GM18858 (cell line): ENCODE measurements around the gene MACROD2.
"Not testable (repeated sequence)": the region's sequence is repeated elsewhere in the genome, so short reads cannot be mapped to it uniquely, and the experiment has no call there.

Source experiments
- ATAC-seq: cut with Tn5 transposase; IDR thresholded peaks from one replicate; pipeline ENCODE4 v1.9.1; 2021; ENCODE audit not compliant: unreplicated experiment

MACROD2 gene

DNA sequence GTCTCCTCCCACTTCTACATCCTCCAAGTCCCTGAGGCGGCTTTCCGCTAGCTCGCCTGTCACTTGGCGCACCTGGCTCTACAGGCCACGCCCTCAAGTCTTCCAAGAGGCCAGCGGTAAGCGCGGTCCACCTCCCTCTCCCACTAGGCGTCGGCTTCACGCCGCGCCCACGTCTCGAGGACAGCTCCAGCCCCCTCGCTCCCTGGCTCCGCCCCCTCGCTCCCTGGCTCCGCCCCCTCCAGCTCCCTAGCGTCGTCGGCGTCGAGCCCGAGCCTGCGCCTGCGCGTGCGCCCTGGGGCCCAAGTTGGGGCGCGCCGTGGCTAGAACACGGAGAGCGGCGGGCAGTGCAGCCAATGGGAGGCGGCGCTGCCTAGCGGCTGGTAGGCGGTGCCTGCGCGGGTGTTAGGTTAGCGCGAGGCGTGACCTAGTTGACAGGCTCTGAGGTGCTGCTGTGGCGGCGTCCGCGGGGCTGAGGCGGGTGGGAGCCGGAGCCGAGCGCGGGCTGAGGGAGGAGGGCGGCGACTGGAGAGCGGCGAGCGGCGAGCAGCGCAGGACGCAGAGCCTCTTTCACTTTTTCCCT lies at the start of gene MACROD2:
TSS of gene MACROD2 (plus strand) at position 431 of the 580 bp plus-strand sequence.
- ATAC-seq: no peak

DNA sequence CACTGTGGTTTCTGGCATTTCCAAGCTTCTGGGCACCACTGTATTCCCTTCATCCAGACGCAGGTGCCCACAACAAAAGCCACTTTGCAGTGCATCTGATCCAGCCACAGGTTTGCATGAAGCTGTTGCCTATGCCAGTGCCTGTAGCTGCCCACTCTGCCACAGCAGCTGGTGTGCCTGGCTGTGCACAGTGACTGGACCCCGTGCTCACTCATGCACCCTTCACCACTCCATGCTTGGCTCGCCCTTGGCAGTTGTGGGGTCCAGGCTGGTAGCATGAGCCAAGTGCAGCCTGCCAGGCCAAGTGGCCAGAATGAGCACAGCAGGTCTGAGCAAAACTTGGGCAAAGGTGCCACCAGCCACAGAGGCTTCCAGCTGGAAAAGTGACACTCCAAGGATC lies 47.6 kb upstream of the MACROD2 start:
- no peak for ATAC-seq

DNA sequence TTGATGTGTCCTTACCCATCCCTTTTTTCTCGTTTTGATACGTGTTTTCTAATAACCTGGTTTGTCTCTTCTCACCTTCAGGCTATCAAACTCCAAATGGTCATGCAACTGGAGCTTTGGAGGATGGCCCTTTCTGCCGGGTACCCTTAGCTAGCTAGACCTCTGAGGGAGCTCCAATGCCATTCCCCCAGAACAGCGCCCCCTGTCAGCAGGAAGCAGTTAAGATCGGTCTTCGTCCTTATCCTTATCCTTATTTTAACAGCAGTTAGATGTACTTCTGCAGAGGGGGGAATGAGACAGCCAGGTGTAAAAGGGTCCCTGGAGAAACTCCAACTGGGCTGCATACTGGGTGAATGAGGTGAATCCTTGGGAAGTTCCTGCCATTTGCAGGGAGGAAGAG lies 42.1 kb upstream of the MACROD2 start:
- ATAC-seq: no peak

DNA sequence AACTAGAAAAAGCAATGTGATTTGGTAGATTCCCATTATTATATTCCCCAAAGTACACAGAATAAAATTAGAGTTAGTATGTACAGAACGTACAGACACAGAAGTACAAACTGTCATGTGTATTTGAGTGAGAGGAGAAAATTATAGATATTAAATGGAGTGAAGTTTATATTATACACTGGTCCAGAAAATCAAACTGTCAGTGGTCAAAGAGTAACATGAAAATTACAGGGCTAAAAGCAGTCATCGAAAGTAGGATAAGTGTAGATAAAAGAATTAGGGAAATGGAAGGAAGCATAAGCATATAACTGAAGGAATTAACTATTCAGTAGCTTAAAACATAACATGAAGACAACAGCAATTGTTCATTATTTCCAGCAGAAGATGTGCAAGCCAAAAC lies 35.2 kb upstream of the MACROD2 start:
- ATAC-seq: no peak

DNA sequence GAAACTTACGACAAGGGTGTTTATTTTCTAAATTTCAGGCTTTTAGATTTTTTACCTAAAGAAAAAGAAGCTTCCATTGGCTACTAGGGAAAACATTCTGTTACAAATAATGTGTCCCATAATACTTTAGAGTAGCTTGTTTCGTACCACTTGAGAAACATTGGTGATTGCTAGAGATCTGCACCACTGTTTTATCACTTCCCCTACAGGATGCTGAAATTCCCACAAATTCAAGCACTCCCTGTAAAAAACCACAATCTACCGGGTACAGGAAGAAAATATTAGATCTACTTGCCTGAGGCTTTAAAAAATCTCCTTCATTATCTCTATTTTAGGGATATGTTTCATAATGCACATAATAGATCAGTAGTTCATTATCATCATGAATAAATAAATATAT lies 34.8 kb upstream of the MACROD2 start:
- ATAC-seq: no peak

DNA sequence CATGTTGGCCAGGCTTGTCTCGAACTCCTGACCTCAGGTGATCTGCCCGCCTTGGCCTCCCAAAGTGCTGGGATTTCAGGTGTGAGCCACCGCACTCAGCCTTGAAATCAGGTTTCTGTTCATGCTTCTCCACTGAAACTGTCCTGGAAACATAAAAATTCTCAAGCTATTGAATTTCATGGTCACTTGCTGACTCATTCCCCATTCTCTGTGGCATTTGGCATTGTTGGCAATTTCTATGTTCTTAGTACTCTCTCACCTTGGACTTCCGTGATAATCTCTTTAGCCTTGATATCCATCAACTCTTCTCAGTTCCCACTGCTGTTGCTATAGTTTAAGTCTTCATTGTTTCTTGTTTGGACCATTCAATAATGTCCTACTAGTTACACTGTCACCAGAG lies 11.1 kb upstream of the MACROD2 start:
- no peak for ATAC-seq

DNA sequence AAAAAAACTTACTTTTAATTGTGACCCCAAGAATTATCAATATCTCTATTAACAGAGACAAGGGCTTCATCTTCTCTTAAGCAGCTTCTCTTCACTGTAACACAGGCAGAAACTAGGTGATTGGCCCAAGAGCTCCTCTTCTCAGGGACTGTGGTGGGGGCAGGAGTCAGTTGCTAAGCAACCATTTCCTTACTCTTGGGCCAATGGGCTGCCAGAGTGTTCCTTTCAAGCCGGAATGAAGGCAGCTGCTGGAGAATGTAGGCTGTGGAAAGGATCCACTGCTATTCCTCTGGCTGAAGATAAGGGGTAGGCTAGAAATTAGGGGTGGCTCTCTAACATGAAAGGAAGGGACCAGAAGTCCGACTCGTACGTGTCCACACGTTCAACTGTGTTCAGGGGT lies 4.9 kb upstream of the MACROD2 start, which contains the start of gene SEL1L2:
TSS of gene SEL1L2 (minus strand) at position 150 of the 400 bp plus-strand sequence. CDS start at position 70, 80 bp downstream.
- no peak for ATAC-seq

DNA sequence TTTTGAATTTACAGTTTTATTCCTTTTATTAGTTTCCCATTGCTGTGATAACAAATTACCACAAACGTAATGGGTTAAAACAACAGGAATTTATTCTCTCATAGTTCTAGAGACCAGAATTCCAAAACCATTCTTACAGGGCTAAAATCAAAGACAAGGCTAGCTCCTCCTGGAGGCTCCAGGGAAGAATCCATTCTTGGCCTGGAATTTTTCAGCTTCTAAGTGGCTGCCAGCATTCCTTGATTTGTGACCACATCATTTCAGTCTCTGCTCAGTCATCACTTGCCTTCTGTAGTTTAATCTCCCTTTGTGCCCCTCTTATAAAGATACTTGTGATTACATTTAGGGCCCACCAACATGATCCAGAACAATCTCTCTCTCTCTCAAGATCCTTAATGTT lies 4.0 kb upstream of the MACROD2 start:
- no peak for ATAC-seq

DNA sequence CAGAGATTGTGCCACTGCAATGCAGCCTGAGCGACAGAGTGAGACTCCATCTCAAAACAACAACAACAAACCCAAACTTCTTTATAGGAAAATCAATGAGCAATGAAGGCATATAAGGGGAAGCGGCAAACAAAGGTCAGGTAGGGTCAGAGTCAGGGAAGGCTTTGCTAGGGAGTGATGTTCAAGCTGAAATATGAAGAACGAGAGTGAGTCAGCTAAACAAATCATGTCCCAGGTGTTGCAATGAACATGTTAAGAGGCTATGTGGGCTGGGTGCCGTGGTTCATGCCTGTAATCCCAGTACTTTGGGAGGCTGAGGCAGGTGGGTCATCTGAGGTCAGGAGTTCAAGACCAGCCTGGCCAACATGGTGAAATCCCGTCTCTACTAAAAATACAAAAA lies 3.4 kb upstream of the MACROD2 start:
- ATAC-seq: not testable (repeated sequence)

DNA sequence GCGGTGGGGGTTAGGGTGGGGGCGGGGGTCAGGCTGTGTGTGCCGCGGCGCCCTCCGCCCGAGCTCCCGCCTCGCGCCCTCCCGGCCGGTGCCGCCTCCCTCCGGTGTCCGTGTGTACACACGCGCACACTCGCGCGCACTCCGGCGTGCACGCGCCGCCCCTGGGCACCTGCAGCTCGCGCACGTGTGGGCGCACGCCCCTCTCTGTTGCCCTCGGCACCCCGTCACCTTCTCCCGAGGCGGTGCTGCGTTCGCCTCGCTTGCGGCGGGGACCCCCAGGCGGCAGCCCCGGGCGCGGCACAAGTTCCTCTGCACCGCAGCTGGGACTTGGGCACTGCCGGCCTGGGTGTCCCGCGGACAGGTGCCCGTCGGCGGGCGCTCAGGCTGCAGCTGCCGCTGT lies 525 bp downstream of the MACROD2 start:
- ATAC-seq: no peak

DNA sequence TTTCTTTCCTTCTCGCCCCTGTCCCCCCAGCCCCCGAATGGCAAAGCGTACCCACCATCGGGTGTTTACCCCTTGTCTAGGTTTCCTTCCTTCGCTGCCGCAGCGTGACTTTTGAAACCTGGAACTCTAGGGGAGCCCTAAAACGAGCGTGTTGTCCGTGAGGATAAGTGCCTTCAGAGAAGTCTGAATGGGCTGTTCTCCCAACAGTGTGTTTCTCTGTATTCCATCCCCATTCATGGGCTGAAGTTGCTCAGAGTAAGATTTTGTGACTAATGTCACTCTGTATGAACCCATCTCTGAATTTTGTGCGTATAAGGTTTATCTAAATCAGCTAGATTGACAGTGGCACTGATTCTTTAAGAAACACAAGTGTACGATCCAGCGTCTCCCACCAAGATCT lies 949 bp downstream of the MACROD2 start:
- ATAC-seq: no peak

DNA sequence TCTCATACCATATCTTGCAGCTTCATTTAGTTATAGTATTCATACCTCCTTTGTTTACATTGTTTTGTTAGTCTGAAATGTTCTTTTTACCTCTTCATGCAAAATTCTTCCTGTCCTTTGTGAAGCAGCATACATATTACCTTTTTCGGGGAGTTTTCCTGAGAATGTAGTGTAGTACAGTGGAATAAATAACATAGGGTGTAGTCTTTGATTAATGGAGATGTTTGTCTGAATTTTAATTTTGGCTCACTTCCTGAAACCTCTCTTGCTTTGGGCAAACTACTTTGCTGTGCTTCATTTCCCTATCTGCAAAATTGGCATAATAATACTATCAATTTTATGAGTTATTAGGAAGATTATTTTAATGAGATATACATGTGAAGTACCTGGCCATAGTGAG lies 5.6 kb downstream of the MACROD2 start:
- no peak for ATAC-seq

DNA sequence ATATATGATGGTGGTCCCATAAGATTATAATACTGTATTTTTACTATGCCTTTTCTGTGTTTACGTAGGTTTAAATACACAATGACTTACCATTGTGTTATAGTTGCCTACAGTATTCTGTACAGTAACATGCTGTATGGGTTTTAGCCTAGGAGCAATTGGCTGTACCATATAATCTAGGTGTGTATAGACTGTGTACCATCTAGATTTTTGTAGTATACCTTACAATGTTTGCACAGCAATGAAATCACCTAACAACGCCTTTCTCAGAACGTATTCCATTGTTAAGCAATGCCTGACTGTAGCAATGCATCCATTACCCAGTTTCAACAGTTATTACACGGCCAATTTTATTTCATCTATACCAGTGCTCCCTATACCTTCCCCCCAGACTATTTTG lies 10.7 kb downstream of the MACROD2 start:
- no peak for ATAC-seq

DNA sequence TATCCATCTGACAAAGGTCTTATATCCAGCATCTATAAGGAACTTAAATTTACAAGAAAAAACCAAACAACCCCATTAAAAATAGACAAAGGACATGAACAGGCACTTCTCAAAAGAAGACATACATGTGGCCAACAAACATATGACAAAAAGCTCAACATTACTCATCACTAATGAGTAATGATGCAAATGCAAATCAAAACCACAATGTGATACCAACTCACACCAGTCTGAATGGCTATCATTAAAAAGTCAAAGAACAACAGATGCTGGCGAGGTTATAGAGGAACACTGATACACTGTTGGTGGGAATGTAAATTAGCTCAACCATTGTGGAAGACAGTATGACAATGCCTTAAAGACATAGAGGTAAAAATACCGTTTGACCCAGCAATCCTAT lies 13.9 kb downstream of the MACROD2 start:
- no peak for ATAC-seq

DNA sequence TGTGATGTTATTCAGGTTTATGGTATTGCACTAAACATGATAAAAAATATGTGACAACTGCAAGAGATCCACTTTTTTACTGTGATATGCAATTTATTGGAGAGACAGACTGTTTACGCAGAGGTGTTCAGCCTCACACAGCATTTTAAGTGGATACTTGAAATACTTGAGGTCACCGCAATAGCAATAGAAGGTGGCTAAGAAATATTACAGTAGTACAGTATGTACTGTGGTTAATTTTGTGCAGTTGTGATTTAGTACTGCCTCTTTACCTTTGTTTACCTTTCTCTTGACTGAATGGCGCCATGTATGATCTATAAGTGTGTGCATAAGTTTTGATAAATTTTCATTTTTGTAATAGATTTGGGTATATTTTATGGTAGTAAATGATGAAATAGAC lies 17.4 kb downstream of the MACROD2 start:
- ATAC-seq: no peak

DNA sequence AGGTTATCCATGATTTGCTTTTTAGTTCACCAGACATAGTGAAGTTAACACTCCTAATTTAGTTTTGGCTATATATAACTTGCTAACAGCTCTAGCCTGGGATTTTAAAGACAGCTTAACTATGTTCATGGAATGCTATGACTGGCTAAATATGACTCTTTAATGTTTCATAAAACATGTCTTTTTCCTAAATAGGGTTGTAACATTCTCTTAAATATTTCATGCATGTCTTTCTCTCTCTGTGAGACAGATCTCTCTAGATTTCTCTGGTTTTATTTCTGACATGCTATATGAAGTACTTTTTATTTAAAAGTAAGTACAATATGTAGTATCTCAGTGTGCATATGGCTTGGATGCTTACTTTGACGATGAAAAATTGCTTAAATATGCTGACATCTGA lies 35.7 kb downstream of the MACROD2 start:
- no peak for ATAC-seq

DNA sequence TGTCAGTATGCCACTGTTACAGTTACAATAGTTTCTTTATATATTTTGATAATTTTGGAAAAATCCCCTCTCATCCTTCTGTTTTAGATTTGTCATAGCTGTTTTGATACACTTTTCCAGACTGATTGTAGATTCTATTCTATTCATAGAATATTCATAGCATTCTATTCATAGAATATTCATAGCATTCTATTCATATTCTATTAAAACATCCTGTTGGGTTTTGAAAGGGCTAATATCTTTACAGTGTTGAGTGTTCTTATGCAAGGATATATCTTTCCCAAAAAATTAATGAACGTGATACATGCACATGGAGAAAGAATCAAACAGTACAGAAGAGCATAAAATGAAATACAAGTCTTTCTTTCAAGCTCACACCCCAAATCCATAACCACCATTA lies 38.0 kb downstream of the MACROD2 start:
- no peak for ATAC-seq

DNA sequence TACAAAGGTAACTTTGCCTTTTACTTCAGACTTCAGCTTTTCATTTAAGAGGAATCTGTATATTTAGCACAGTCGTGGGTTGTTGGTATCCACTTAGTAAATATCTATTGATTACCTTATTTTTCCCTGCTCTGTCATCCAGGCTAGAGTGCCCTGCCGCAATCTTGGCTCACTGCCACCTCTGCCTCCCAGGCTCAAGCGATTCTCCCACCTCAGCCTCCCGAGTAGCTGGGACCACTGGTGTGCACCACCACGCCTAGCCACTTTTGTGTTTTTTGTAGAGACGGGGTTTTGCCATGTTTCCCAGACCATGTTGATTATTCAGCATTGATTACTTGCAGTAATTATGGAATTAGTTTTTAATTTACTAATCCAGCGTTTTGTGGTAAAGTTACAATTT lies 41.3 kb downstream of the MACROD2 start:
- ATAC-seq: no peak

DNA sequence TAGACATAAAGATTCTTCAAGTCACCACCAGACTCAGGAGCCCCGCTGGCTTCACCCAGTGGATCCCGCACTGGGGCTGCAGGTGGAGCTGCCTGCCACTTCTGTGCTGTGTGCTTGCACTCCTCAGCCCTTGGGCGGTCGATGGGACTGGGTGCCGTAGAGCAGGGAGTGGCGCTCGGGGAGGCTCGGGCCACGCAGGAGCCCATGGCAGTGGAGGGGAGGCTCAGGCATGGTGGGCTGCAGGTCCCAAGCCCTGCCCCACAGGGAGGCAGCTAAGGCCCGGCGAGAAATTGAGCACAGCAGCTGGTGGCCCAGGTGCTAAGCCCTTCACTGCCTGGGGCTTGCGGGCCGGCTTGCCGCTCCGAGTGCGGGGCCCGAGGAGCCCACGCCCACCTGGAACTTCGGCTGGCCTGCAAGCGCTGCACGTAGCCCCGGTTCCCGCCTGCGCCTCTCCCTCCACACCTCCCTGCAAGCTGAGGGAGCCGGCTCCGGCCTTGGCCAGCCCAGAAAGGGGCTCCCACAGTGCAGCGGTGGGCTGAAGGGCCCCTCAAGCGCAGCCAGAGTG lies 49.5 kb downstream of the MACROD2 start:
- not testable (repeated sequence) for ATAC-seq

DNA sequence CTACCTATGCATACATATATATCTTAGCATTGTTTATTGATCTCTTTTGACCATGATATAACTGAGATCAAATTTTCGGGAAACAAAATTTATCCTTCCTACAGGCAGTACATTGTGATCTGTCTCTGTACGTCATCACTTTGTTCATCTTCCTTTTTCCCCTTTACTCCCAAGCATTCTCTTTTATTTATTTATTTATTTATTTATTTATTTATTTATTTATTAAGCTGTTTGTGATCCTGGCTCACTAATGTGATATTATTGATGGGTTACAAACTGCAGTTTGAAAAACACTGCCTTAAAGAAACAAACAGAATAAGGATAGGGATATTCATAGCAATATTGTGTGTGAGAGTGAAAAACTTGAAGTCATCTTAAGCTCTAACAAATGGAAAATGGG lies 51.2 kb downstream of the MACROD2 start:
- no peak for ATAC-seq

DNA sequence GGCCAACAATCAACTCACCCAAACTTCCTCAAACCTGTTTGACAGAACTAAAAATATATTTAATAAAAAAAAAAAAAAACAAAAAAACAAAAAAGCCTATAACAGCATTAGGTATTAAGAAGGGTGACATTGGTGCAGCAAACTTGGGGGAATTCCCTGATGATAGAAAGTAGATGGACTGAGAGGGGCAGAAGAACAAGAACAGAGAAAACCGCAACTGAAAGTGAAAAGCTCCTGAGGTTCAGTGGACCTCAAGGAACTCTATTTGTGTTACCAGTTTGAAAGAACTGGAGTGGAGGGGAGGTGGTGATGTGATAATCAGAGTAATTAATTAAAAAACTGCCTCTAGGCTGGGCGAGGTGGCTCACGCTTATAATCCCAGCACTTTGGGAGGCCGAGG lies 53.8 kb downstream of the MACROD2 start:
- ATAC-seq: peak; percentile 88

DNA sequence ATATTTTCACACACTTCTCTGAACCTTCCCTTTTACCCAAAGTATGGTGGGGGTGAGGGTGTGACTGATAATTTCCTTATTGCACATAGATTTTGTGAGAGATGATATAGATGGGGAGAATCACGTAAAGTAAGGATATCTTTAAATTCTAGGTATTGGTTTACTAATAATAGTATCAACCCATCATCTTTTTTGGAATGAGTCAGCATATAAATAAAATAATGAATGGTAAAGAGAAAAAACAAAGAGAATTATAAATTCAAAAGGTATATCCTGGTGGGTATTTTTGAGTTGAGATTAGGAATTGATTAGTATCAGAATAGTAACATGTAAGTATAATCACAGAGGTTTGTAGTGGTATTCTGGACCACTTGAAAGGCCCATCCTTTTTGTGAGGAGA lies 56.1 kb downstream of the MACROD2 start:
- ATAC-seq: no peak

DNA sequence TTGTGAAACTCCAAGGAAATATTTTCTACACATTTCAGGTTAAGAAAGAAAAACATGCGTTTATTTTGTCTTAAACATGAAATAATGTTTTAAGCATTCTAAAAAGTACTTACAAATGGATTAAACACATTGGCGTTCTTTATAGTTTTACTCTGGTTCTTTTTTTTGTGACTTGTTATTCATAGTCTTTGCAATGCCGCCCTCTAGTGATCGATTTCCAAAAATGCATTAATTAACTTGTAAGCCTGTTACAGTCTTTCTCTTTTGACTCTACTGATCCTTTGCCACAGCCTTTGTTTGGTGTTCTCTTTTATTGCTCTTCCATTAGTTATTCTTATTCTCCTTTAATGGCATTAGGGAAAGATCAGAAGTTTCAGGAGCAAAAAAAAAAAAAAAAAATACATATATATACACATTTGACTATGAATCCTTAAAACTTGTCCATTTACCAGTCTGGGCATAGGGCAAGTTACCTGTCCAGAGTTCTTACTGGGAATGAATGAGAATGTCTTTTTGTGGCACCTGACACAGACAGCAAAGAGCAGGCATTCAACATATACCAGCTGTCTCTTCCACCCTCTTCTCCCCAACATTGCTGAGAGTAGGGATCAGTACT lies 59.9 kb downstream of the MACROD2 start:
- peak; percentile 57 for ATAC-seq
